AG09309 (cell line): ENCODE measurements around the gene ZNF280B.

Experiments used
- DNase-seq: peaks from one replicate; pipeline ENCODE4 v3.0.0-alpha.2; 2010; ENCODE audit warnings: low read depth
- H3K4me3 ChIP-seq: 2 replicates; pipeline ENCODE4 v1.5.1; 2011; ENCODE audit warnings: mild to moderate bottlenecking, low read depth, low read length, moderate library complexity; ENCODE audit not compliant: control insufficient read depth
- CTCF ChIP-seq: IDR thresholded peaks from 2 replicates; pipeline ENCODE4 v1.5.1; 2011; ENCODE audit warnings: mild to moderate bottlenecking, low read depth, low read length, inconsistent platforms; ENCODE audit not compliant: insufficient read depth, control insufficient read depth; ENCODE audit errors: missing control alignments

Gene ZNF280B

GRCh38 chr22:22508274-22509176, at the start of gene ZNF280B:
TSS of gene ZNF280B (minus strand) at chr22:22508742. CDS start at chr22:22489398, 19,344 bp downstream.
- TF ChIP-seq CTCF, result no peak
- H3K4me3 ChIP-seq, result no peak within 1 kb of the TSS
- DNase-seq, result no peak

DNA sequence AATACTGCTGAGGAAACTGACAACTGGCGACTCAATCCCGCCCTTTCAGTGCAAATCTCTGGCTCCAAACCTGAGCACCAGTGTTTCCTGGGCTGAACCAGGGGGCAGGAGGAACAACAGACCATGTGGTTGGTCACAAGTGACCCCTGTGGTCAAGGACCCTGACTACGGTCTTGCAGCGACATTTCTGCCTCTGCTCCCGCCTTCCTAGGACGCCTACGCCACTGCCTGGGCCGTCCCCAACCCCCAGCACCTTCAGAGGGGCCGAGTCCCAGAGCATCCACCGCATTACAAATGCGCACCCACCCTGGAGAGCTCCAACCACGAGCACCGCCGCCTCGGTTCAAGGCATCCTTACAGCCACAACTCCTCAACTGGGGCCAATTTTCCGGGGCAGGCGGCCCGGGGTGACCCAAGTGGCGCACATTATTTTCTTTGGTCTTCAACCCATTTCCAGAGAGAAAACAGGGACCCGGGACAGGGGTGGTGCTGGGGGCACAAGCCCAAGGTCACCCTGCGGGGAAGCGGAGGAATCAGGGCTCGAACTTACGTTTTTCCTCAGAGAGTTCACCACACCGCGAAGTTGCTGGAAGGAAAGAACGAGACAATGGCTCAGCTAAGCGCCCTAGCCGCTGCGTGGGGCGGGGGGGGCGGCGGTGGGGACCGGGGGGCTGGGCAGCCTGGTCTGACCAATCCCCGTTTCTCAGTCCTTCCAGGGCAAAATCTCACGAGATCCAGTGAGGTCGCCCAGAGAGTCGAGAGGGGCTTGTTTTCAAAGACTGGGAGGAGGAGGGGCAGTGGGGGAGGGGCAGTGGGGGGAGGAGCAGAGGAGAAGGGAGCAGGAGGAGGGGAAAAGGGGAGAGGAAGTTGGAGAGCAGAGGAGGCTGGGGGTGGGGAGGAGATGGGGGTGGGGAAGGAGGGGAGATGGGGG, 48.7 kb upstream of the ZNF280B start:
- no peak for TF ChIP-seq CTCF
- H3K4me3 ChIP-seq, result no peak overlapping the region
- no peak for DNase-seq

GRCh38 chr22:22556578-22556977, 48.0 kb upstream of the ZNF280B start:
- TF ChIP-seq CTCF, result no peak
- no peak for DNase-seq
- H3K4me3 ChIP-seq, result no peak overlapping the region

DNA sequence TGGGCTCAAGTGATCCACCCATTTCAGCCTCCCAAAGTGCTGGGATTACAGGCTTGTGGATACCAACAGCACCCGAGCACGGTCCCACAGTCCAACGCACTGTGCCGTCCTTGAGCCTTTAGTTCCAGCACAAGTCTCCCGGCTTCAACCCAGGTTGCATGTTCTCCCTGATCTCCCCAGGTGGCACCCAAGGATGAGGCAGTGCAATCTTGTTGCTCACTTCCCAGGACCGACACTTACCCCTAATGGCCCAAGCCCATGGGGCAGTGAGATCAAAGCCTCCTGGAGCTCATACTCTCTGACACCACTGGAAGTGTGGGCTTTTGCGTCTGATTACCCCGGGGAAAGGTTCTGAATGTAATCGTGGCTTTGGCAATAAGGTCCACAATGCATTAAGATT, 47.1 kb upstream of the ZNF280B start:
- TF ChIP-seq CTCF, result no peak
- no peak overlapping the region for H3K4me3 ChIP-seq
- DNase-seq, result no peak

DNA sequence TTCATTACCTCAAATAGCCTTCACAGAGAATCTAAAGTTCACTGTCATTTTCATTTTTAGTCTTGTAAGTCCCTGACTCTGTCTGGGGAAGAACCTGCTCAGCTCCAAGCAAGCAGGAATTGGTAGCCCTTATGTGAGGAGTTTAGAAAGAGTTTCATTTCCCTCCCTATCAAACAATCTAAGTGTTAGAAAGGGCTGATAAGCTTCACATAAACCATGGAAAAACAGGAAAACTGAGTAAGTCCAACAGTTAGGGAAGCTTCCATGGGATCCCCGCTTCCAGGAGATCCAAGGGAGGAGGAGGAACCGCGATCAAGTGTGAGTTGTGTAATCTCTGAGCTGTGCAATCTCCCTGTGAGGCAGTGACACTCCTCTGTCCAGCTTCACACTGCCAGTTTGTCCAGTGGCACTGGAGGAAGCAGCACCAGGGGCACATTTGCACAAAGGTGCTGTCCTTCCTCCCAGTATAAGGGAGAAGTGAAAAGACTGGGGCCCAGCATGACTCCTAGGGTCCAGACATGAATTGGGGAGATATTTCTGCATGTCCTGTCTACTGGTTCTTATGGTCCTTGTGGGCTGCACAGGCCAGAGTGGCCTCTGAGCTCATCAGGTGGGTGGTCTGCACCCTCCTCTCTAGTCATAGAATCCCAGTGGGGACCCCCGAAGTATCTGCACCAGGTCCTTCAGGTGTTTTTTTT, 46.2 kb upstream of the ZNF280B start:
- H3K4me3 ChIP-seq, result no peak overlapping the region
- no peak for DNase-seq
- TF ChIP-seq CTCF, result no peak
